ENCODE measurements around the gene PFDN2.

Gene PFDN2

GRCh38 chr1:161084597-161084988 lies 33.2 kb downstream of the PFDN2 start:
- Histone ChIP-seq H3K9me3 (ENCODE audit: control insufficient read depth, insufficient read depth, low read length) (no peaks in the 10 kb centered on the region), H3K9ac (ENCODE audit: low read depth, low read length) (no peak overlapping the region), H3K36me3 (ENCODE audit: insufficient read depth, low read length) (no peaks in the 10 kb centered on the region), H3K4me1 (ENCODE audit: insufficient read depth, low read length) (peaks cover 21% of the 10 kb centered on the region; the same call in 1 of the 2 replicates)

GRCh38 chr1:161083748-161084596 lies 33.9 kb downstream of the PFDN2 start:
- H3K36me3 ChIP-seq (ENCODE audit: insufficient read depth, low read length), result no peaks in the 10 kb centered on the region
- H3K4me1 ChIP-seq (ENCODE audit: insufficient read depth, low read length), result peaks cover 21% of the 10 kb centered on the region; the same call in 1 of the 2 replicates
- H3K9me3 ChIP-seq (ENCODE audit: control insufficient read depth, insufficient read depth, low read length), result no peaks in the 10 kb centered on the region
- H3K9ac ChIP-seq (ENCODE audit: low read depth, low read length), result no peak overlapping the region

GRCh38 chr1:161082996-161083747 lies 34.7 kb downstream of the PFDN2 start:
- peaks cover 21% of the 10 kb centered on the region; the same call in 1 of the 2 replicates for H3K4me1 ChIP-seq (ENCODE audit: insufficient read depth, low read length)
- no peaks in the 10 kb centered on the region for H3K36me3 ChIP-seq (ENCODE audit: insufficient read depth, low read length)
- no peaks in the 10 kb centered on the region for H3K9me3 ChIP-seq (ENCODE audit: control insufficient read depth, insufficient read depth, low read length)
- no peak overlapping the region for H3K9ac ChIP-seq (ENCODE audit: low read depth, low read length)

GRCh38 chr1:161082483-161082882 lies 35.4 kb downstream of the PFDN2 start:
- H3K9me3 ChIP-seq (ENCODE audit: control insufficient read depth, insufficient read depth, low read length), result no peaks in the 10 kb centered on the region
- peaks cover 21% of the 10 kb centered on the region; the same call in 1 of the 2 replicates for H3K4me1 ChIP-seq (ENCODE audit: insufficient read depth, low read length)
- H3K36me3 ChIP-seq (ENCODE audit: insufficient read depth, low read length), result no peaks in the 10 kb centered on the region
- no peak overlapping the region for H3K9ac ChIP-seq (ENCODE audit: low read depth, low read length)

- H3K36me3 ChIP-seq (ENCODE audit: insufficient read depth, low read length), result no peaks in the 10 kb centered on the region
- H3K9ac ChIP-seq (ENCODE audit: low read depth, low read length), result no peak overlapping the region
- no peaks in the 10 kb centered on the region for H3K9me3 ChIP-seq (ENCODE audit: control insufficient read depth, insufficient read depth, low read length)
- H3K4me1 ChIP-seq (ENCODE audit: insufficient read depth, low read length), result peaks cover 21% of the 10 kb centered on the region; the same call in 1 of the 2 replicates
Measured at GRCh38 chr1:161081519-161081918, 36.3 kb downstream of the PFDN2 start.

GRCh38 chr1:161080441-161081405 lies 37.1 kb downstream of the PFDN2 start:
- Histone ChIP-seq H3K4me1 (ENCODE audit: insufficient read depth, low read length) (peaks cover 16% of the 10 kb centered on the region; the same call in 1 of the 2 replicates), H3K36me3 (ENCODE audit: insufficient read depth, low read length) (no peaks in the 10 kb centered on the region), H3K9me3 (ENCODE audit: control insufficient read depth, insufficient read depth, low read length) (no peaks in the 10 kb centered on the region), H3K9ac (ENCODE audit: low read depth, low read length) (no peak overlapping the region)

GRCh38 chr1:161079436-161080110 lies 38.3 kb downstream of the PFDN2 start:
- Histone ChIP-seq H3K9me3 (ENCODE audit: control insufficient read depth, insufficient read depth, low read length) (no peaks in the 10 kb centered on the region), H3K9ac (ENCODE audit: low read depth, low read length) (no peak overlapping the region), H3K4me1 (ENCODE audit: insufficient read depth, low read length) (peaks cover 9% of the 10 kb centered on the region; the same call in 1 of the 2 replicates), H3K36me3 (ENCODE audit: insufficient read depth, low read length) (no peaks in the 10 kb centered on the region)

- H3K4me1 ChIP-seq (ENCODE audit: insufficient read depth, low read length), result no peaks in the 10 kb centered on the region; the same call in 1 of the 2 replicates
- no peaks in the 10 kb centered on the region for H3K9me3 ChIP-seq (ENCODE audit: control insufficient read depth, insufficient read depth, low read length)
- no peaks in the 10 kb centered on the region for H3K36me3 ChIP-seq (ENCODE audit: insufficient read depth, low read length)
- no peak overlapping the region for H3K9ac ChIP-seq (ENCODE audit: low read depth, low read length)
Measured at GRCh38 chr1:161077426-161077825, 40.4 kb downstream of the PFDN2 start.

- H3K4me1 ChIP-seq (ENCODE audit: insufficient read depth, low read length), result no peaks in the 10 kb centered on the region; the same call in 1 of the 2 replicates
- no peak overlapping the region for H3K9ac ChIP-seq (ENCODE audit: low read depth, low read length)
- no peaks in the 10 kb centered on the region for H3K9me3 ChIP-seq (ENCODE audit: control insufficient read depth, insufficient read depth, low read length)
- H3K36me3 ChIP-seq (ENCODE audit: insufficient read depth, low read length), result no peaks in the 10 kb centered on the region
Measured at GRCh38 chr1:161076410-161076809, 41.4 kb downstream of the PFDN2 start.

- Histone ChIP-seq H3K4me1 (ENCODE audit: insufficient read depth, low read length) (no peaks in the 10 kb centered on the region; the same call in 1 of the 2 replicates), H3K9ac (ENCODE audit: low read depth, low read length) (no peak overlapping the region), H3K36me3 (ENCODE audit: insufficient read depth, low read length) (no peaks in the 10 kb centered on the region), H3K9me3 (ENCODE audit: control insufficient read depth, insufficient read depth, low read length) (0 out of 2 replicates have a peak, but pooled peaks cover 2% of the 10 kb centered on the region)
Measured at GRCh38 chr1:161074676-161075368, 43.0 kb downstream of the PFDN2 start.

- Histone ChIP-seq H3K4me1 (ENCODE audit: insufficient read depth, low read length) (no peaks in the 10 kb centered on the region; the same call in 1 of the 2 replicates), H3K36me3 (ENCODE audit: insufficient read depth, low read length) (no peaks in the 10 kb centered on the region), H3K9me3 (ENCODE audit: control insufficient read depth, insufficient read depth, low read length) (0 out of 2 replicates have a peak, but pooled peaks cover 2% of the 10 kb centered on the region), H3K9ac (ENCODE audit: low read depth, low read length) (no peak overlapping the region)
Measured at GRCh38 chr1:161073474-161074121, 44.2 kb downstream of the PFDN2 start.

GRCh38 chr1:161072751-161073449 lies 44.9 kb downstream of the PFDN2 start:
- Histone ChIP-seq H3K4me1 (ENCODE audit: insufficient read depth, low read length) (no peaks in the 10 kb centered on the region; the same call in 1 of the 2 replicates), H3K9ac (ENCODE audit: low read depth, low read length) (no peak overlapping the region), H3K36me3 (ENCODE audit: insufficient read depth, low read length) (no peaks in the 10 kb centered on the region), H3K9me3 (ENCODE audit: control insufficient read depth, insufficient read depth, low read length) (0 out of 2 replicates have a peak, but pooled peaks cover 2% of the 10 kb centered on the region)
